Hepatocyte (in vitro differentiated cells): Measurements from ENCODE around the gene NLGN4X. TPM values are rescaled to one million over a fixed set of nuclear protein-coding genes. Genes with fewer than 3 reads are reported as not detected.
A peak's percentile ranks its signal among the peaks of the same experiment; 100 is the strongest.

Experiments used
- DNase-seq: peaks from one replicate; pipeline ENCODE4 v3.0.0-alpha.2; 2016; ENCODE audit warnings: low spot score
- H2AFZ ChIP-seq: fragments of 200-600 bp; sonication (generic); 2 replicates; pipeline ENCODE4 v1.6.0; 2016; ENCODE audit warnings: antibody characterized with exemption, mild to moderate bottlenecking
- H3K27ac ChIP-seq: fragments of 200-600 bp; sonication (generic); 2 replicates; pipeline ENCODE4 v1.5.1; 2016; ENCODE audit warnings: mild to moderate bottlenecking
- H3K27me3 ChIP-seq: fragments of 200-600 bp; sonication (generic); 2 replicates; pipeline ENCODE4 v1.6.1; 2016
- H3K36me3 ChIP-seq: fragments of 200-600 bp; sonication (generic); replicated peaks from 2 replicates; pipeline ENCODE4 v1.5.1; 2016; ENCODE audit warnings: low read depth; ENCODE audit not compliant: insufficient read depth
- H3K4me1 ChIP-seq: fragments of 200-600 bp; sonication (generic); 2 replicates; pipeline ENCODE4 v1.5.1; 2016; ENCODE audit warnings: mild to moderate bottlenecking, moderate library complexity; ENCODE audit not compliant: insufficient read depth
- H3K4me2 ChIP-seq: fragments of 200-600 bp; sonication (generic); 2 replicates; pipeline ENCODE4 v1.6.0; 2016
- H3K4me3 ChIP-seq: fragments of 200-600 bp; sonication (generic); 2 replicates; pipeline ENCODE4 v1.5.1; 2016; ENCODE audit warnings: mild to moderate bottlenecking
- H3K79me2 ChIP-seq: fragments of 200-600 bp; sonication (generic); 2 replicates; pipeline ENCODE4 v1.6.0; 2017; ENCODE audit warnings: mild to moderate bottlenecking
- H3K9me2 ChIP-seq: fragments of 200-600 bp; sonication (generic); replicated peaks from 2 replicates; pipeline ENCODE4 v1.6.0; 2017; ENCODE audit warnings: mild to moderate bottlenecking; ENCODE audit not compliant: insufficient read depth
- H3K9me3 ChIP-seq: fragments of 200-600 bp; sonication (generic); 2 replicates; pipeline ENCODE4 v1.5.1; 2016; ENCODE audit warnings: low read depth, mild to moderate bottlenecking
- H4K20me1 ChIP-seq: fragments of 200-600 bp; sonication (generic); 2 replicates; pipeline ENCODE4 v1.6.0; 2016; ENCODE audit warnings: mild to moderate bottlenecking; ENCODE audit not compliant: insufficient read depth, poor library complexity, severe bottlenecking
- CTCF ChIP-seq: fragments of 200-600 bp; sonication (generic); IDR thresholded peaks from 2 replicates; pipeline ENCODE4 v1.5.1; 2016; ENCODE audit warnings: antibody characterized with exemption, mild to moderate bottlenecking; ENCODE audit not compliant: poor library complexity
- EZH2 ChIP-seq: fragments of 200-600 bp; sonication (generic); IDR thresholded peaks from 2 replicates; pipeline ENCODE4 v1.6.1; 2016; ENCODE audit warnings: antibody characterized with exemption, mild to moderate bottlenecking, borderline replicate concordance
- EZH2phosphoT487 ChIP-seq: fragments of 200-600 bp; sonication (generic); IDR thresholded peaks from one replicate; pipeline ENCODE4 v1.6.1; 2018; ENCODE audit warnings: antibody characterized with exemption, mild to moderate bottlenecking, low read depth, moderate library complexity; ENCODE audit not compliant: unreplicated experiment, severe bottlenecking
- WGBS: methylation state at CpG from one replicate; pipeline ENCODE4 v1.1.6; 2016; ENCODE audit warnings: low lambda C conversion rate; ENCODE audit errors: missing lambda C conversion rate; 5-methylcytosine and 5-hydroxymethylcytosine counted together
- polyA plus RNA-seq: library from polyadenylated mRNA; unstranded; fragments of >200 nt; fragmentation: Nextera tagmentation; extraction: Ambion mirVana; gene quantifications from 2 replicates; pipeline ENCODE4 v1.2.1, GENCODE V29; 2016
- total RNA-seq: library from RNA; depleted of rRNA; stranded (reverse); fragments of >200 nt; gene quantifications from 2 replicates; pipeline ENCODE4 v1.2.3, GENCODE V29; 2014

The NLGN4X gene
- total and polyA plus RNA-seq, 2 experiments from 2014 or later, result 2.1 to 4.5 TPM

- no peak for TF ChIP-seq EZH2phosphoT487
- Histone ChIP-seq H3K4me1 (peaks cover 4% of the 10 kb centered on the region), H3K36me3 (no peaks in the 10 kb centered on the region), H3K27me3 (peaks cover 13% of the 10 kb centered on the region), H3K9me2 (no peaks in the 10 kb centered on the region), H4K20me1 (no peaks in the 10 kb centered on the region), H3K9me3 (no peaks in the 10 kb centered on the region), H3K27ac (no peak overlapping the region), H3K79me2 (no peaks in the 10 kb centered on the region), H3K4me3 (peak overlapping the region; percentile 49), H2AFZ (peak overlapping the region; percentile 89), H3K4me2 (peak overlapping the region; percentile 82)
- peak; percentile 18 for DNase-seq
- 47% methylated on average over 47 of the region's 65 CpGs for WGBS
Observed at GRCh38 chrX:6226596-6227452, 1.8 kb downstream of the NLGN4X start.

- H2AFZ ChIP-seq, result peak overlapping the region; percentile 89
- H3K4me1 ChIP-seq, result peaks cover 4% of the 10 kb centered on the region
- H3K79me2 ChIP-seq, result no peaks in the 10 kb centered on the region
- H4K20me1 ChIP-seq, result no peaks in the 10 kb centered on the region
- peak overlapping the region; percentile 82 for H3K4me2 ChIP-seq
- TF ChIP-seq CTCF (peak; percentile 42), EZH2 (no peak)
- peak overlapping the region; percentile 49 for H3K4me3 ChIP-seq
- 44% methylated on average over 33 of the region's 46 CpGs for WGBS
- H3K36me3 ChIP-seq, result no peaks in the 10 kb centered on the region
- H3K27ac ChIP-seq, result no peak overlapping the region
- no peaks in the 10 kb centered on the region for H3K9me3 ChIP-seq
- peaks cover 13% of the 10 kb centered on the region for H3K27me3 ChIP-seq
- no peaks in the 10 kb centered on the region for H3K9me2 ChIP-seq
- peak; percentile 22 for DNase-seq
Observed at GRCh38 chrX:6225911-6226595, 2.6 kb downstream of the NLGN4X start.

GRCh38 chrX:6225288-6225910 lies 3.3 kb downstream of the NLGN4X start:
- peak overlapping the region; percentile 89 for H2AFZ ChIP-seq
- H3K27ac ChIP-seq, result no peak overlapping the region
- H3K4me1 ChIP-seq, result peaks cover 4% of the 10 kb centered on the region
- peak overlapping the region; percentile 49 for H3K4me3 ChIP-seq
- DNase-seq, result no peak
- H3K4me2 ChIP-seq, result peak overlapping the region; percentile 82
- 43% methylated on average over 17 of the region's 17 CpGs for WGBS
- no peaks in the 10 kb centered on the region for H3K9me3 ChIP-seq
- H3K9me2 ChIP-seq, result no peaks in the 10 kb centered on the region
- H3K79me2 ChIP-seq, result no peaks in the 10 kb centered on the region
- H3K27me3 ChIP-seq, result peaks cover 13% of the 10 kb centered on the region
- TF ChIP-seq CTCF (no peak), EZH2 (no peak), EZH2phosphoT487 (no peak)
- H4K20me1 ChIP-seq, result no peaks in the 10 kb centered on the region
- H3K36me3 ChIP-seq, result no peaks in the 10 kb centered on the region
